ENCODE data around the gene TMEM30A. TPM values are rescaled to one million over a fixed set of nuclear protein-coding genes. Genes with fewer than 3 reads are reported as not detected.

TMEM30A gene
- total and polyA plus RNA-seq, 4 donors: 33.3 to 71.0 (median 45.4) TPM

- H3K27me3 ChIP-seq (ENCODE audit: control insufficient read depth in 4 of 4, insufficient read depth in 4 of 4, low read length in 3 of 4): no peaks in the 10 kb centered on the region
- 14% methylated on average over 1 of the region's 1 CpG for WGBS
- no peaks in the 10 kb centered on the region for H3K36me3 ChIP-seq (ENCODE audit: control insufficient read depth in 4 of 4, insufficient read depth in 3 of 4, low read depth in 1 of 4, low read length in 3 of 4)
- H3K4me1 ChIP-seq (ENCODE audit: control insufficient read depth in 4 of 4, insufficient read depth in 4 of 4, low read length in 3 of 4): peaks cover 8 to 27% (median 24%) of the 10 kb centered on the region in 4 donors
- H3K27ac ChIP-seq (ENCODE audit: low read depth in 1 of 2, low read length in 2 of 2): no peak overlapping the region
- TF ChIP-seq ZBTB33 (IDR thresholded peaks at IDR 0.05) (no peak), RAD21 (IDR thresholded peaks at IDR 0.05) (no peak), NR2F2 (IDR thresholded peaks at IDR 0.05) (no peak), TAF1 (conservative IDR thresholded peaks at IDR 0.05) (no peak), YY1 (IDR thresholded peaks at IDR 0.05) (peak; percentile 42), RXRA (IDR thresholded peaks at IDR 0.05) (no peak), FOXA2 (IDR thresholded peaks at IDR 0.05) (no peak), MAX (IDR thresholded peaks at IDR 0.05) (peak; percentile 47), REST (IDR thresholded peaks at IDR 0.05) (no peak), HNF4G (IDR thresholded peaks at IDR 0.05) (no peak), SP1 (IDR thresholded peaks at IDR 0.05) (peak; percentile 51), HNF4A (conservative IDR thresholded peaks at IDR 0.05) (peak; percentile 75 to 76), FOXA1 (IDR thresholded peaks at IDR 0.05) (no peak), EGR1 (IDR thresholded peaks at IDR 0.05; ENCODE audit: low read depth in 2 of 2) (peak in 1 of 2 donors; percentile 11), GABPA (IDR thresholded peaks at IDR 0.05 in 1 of 2, conservative IDR thresholded peaks at IDR 0.05 in 1 of 2) (peak in 1 of 2 donors; percentile 61), CTCF (IDR thresholded peaks at IDR 0.05; ENCODE audit: low read depth, low read length, missing input control) (no peak), ATF3 (IDR thresholded peaks at IDR 0.05) (no peak), JUND (IDR thresholded peaks at IDR 0.05) (no peak)
- H3K4me3 ChIP-seq (ENCODE audit: low read depth in 1 of 3, low read length in 3 of 3): peak overlapping the region in 1 of 3 donors; percentile 28
- DNase-seq (ENCODE audit: low spot score): no peak
- H3K9me3 ChIP-seq (ENCODE audit: control insufficient read depth in 4 of 4, low read length in 3 of 4): no peaks in the 10 kb centered on the region
- H3K9ac ChIP-seq (ENCODE audit: low read depth in 1 of 2, low read length in 2 of 2): no peak overlapping the region
Observed at GRCh38 chr6:75220357-75220756, 64.2 kb downstream of the TMEM30A start.

Measured in liver (tissue), 9 donors.